Stromal cell of bone marrow (primary cell): ENCODE results near the gene PHOSPHO2.

Source experiments
- DNase-seq: peaks from one replicate; pipeline ENCODE4 v3.0.0-alpha.2; 2012; ENCODE audit warnings: low read depth

The PHOSPHO2 gene

GRCh38 chr2:169694113-169694893, at the start of gene PHOSPHO2, which contains the start of gene CFAP210:
Gene PHOSPHO2 (plus strand): TSS chr2:169694469. CDS start chr2:169700972, 6,503 bp downstream.
Gene CFAP210 (minus strand): TSS chr2:169694405. CDS start chr2:169694327, 78 bp downstream.
- peak; percentile 96 for DNase-seq

GRCh38 chr2:169647496-169647895, 46.8 kb upstream of the PHOSPHO2 start:
- DNase-seq = no peak

- no peak for DNase-seq
Observed at GRCh38 chr2:169649278-169649677, 45.0 kb upstream of the PHOSPHO2 start.

- DNase-seq = no peak
Observed at GRCh38 chr2:169653636-169654035, 40.6 kb upstream of the PHOSPHO2 start.

GRCh38 chr2:169656164-169656563, 38.1 kb upstream of the PHOSPHO2 start:
- DNase-seq = no peak

GRCh38 chr2:169658877-169659276, 35.4 kb upstream of the PHOSPHO2 start:
- no peak for DNase-seq

- no peak for DNase-seq
Observed at GRCh38 chr2:169659320-169659719, 34.9 kb upstream of the PHOSPHO2 start.

- DNase-seq = no peak
Observed at GRCh38 chr2:169661265-169661664, 33.0 kb upstream of the PHOSPHO2 start.

- no peak for DNase-seq
Observed at GRCh38 chr2:169662744-169663143, 31.5 kb upstream of the PHOSPHO2 start.

- DNase-seq = no peak
Observed at GRCh38 chr2:169663247-169663646, 31.0 kb upstream of the PHOSPHO2 start.

GRCh38 chr2:169664600-169664977, 29.7 kb upstream of the PHOSPHO2 start:
- DNase-seq = no peak

GRCh38 chr2:169664978-169665930, 29.0 kb upstream of the PHOSPHO2 start:
- no peak for DNase-seq

GRCh38 chr2:169667583-169667982, 26.7 kb upstream of the PHOSPHO2 start:
- DNase-seq = no peak

- DNase-seq = no peak
Observed at GRCh38 chr2:169670215-169670651, 24.0 kb upstream of the PHOSPHO2 start.

GRCh38 chr2:169670937-169671336, 23.3 kb upstream of the PHOSPHO2 start:
- DNase-seq = no peak

GRCh38 chr2:169672406-169672805, 21.9 kb upstream of the PHOSPHO2 start:
- no peak for DNase-seq

GRCh38 chr2:169673106-169673505, 21.2 kb upstream of the PHOSPHO2 start:
- no peak for DNase-seq

GRCh38 chr2:169673921-169674320, 20.3 kb upstream of the PHOSPHO2 start:
- no peak for DNase-seq

- no peak for DNase-seq
Observed at GRCh38 chr2:169676357-169676756, 17.9 kb upstream of the PHOSPHO2 start.

GRCh38 chr2:169676850-169677249, 17.4 kb upstream of the PHOSPHO2 start:
- no peak for DNase-seq

GRCh38 chr2:169683054-169683424, 11.2 kb upstream of the PHOSPHO2 start:
- no peak for DNase-seq

- DNase-seq = no peak
Observed at GRCh38 chr2:169683425-169684134, 10.7 kb upstream of the PHOSPHO2 start.
